MM.1S (cell line): ENCODE data around the gene TMPRSS9.

ENCODE experiments used
- DNase-seq: peaks from one replicate; pipeline ENCODE4 v3.0.0-alpha.2; 2015
- H2AFZ ChIP-seq: fragments of 300-600 bp; sonication (generic); 2 replicates; pipeline ENCODE4 v1.6.0; 2016; ENCODE audit warnings: antibody characterized with exemption, low read length
- H3F3A ChIP-seq: fragments of 300-600 bp; sonication (generic); 2 replicates; pipeline ENCODE4 v1.6.1; 2016; ENCODE audit warnings: mild to moderate bottlenecking, antibody characterized with exemption, low read length, moderate library complexity, mixed read lengths; ENCODE audit not compliant: insufficient read depth
- H3K27ac ChIP-seq: fragments of 300-600 bp; sonication (generic); 2 replicates; pipeline ENCODE4 v1.5.1; 2016; ENCODE audit warnings: mild to moderate bottlenecking, low read length
- H3K27me3 ChIP-seq: fragments of 300-600 bp; sonication (generic); replicated peaks from 2 replicates; pipeline ENCODE4 v1.6.0; 2016; ENCODE audit warnings: low read length; ENCODE audit not compliant: insufficient read depth
- H3K36me3 ChIP-seq: fragments of 300-600 bp; sonication (generic); replicated peaks from 2 replicates; pipeline ENCODE4 v1.6.1; 2016; ENCODE audit warnings: mild to moderate bottlenecking, low read length, mixed read lengths; ENCODE audit not compliant: insufficient read depth
- H3K4me1 ChIP-seq: fragments of 300-600 bp; sonication (generic); 2 replicates; pipeline ENCODE4 v1.6.1; 2016; ENCODE audit warnings: low read length, mixed read lengths
- H3K4me2 ChIP-seq: fragments of 300-600 bp; sonication (generic); 2 replicates; pipeline ENCODE4 v1.6.0; 2016; ENCODE audit warnings: low read depth, low read length
- H3K4me3 ChIP-seq: fragments of 300-600 bp; sonication (generic); 2 replicates; pipeline ENCODE4 v1.5.1; 2016; ENCODE audit warnings: low read length, mixed read lengths
- H3K79me2 ChIP-seq: fragments of 300-600 bp; sonication (generic); 2 replicates; pipeline ENCODE4 v1.6.1; 2016; ENCODE audit warnings: mixed run types, low read length, mixed read lengths
- H3K9ac ChIP-seq: fragments of 300-600 bp; sonication (generic); 2 replicates; pipeline ENCODE4 v1.6.1; 2016; ENCODE audit warnings: low read length, mixed read lengths
- H3K9me2 ChIP-seq: fragments of 300-600 bp; sonication (generic); replicated peaks from 2 replicates; pipeline ENCODE4 v1.6.1; 2016; ENCODE audit warnings: mild to moderate bottlenecking, low read length, mixed read lengths; ENCODE audit not compliant: insufficient read depth
- H3K9me3 ChIP-seq: fragments of 300-600 bp; sonication (generic); replicated peaks from 2 replicates; pipeline ENCODE4 v1.6.1; 2016; ENCODE audit warnings: mild to moderate bottlenecking, low read length, mixed read lengths; ENCODE audit not compliant: insufficient read depth
- H4K20me1 ChIP-seq: fragments of 300-600 bp; sonication (generic); 2 replicates; pipeline ENCODE4 v1.6.1; 2016; ENCODE audit warnings: mild to moderate bottlenecking, low read length, moderate library complexity, mixed read lengths; ENCODE audit not compliant: insufficient read depth
- EZH2 ChIP-seq: fragments of 300-600 bp; sonication (generic); optimal IDR thresholded peaks from 2 replicates; pipeline ENCODE3; 2017; ENCODE audit warnings: low read depth, mild to moderate bottlenecking, antibody characterized with exemption, low read length, mixed read lengths
- EZH2phosphoT487 ChIP-seq: fragments of 300-600 bp; sonication (generic); IDR thresholded peaks from 2 replicates; pipeline ENCODE4 v1.6.1; 2018; ENCODE audit warnings: antibody characterized with exemption, low read length
- TF ChIP-seq, protein P1 (sequence below): fragments of 300-600 bp; sonication (generic); IDR thresholded peaks from 2 replicates; pipeline ENCODE4 v1.5.1; 2016; ENCODE audit warnings: antibody characterized with exemption, low read length, mixed read lengths

TMPRSS9 gene

DNA sequence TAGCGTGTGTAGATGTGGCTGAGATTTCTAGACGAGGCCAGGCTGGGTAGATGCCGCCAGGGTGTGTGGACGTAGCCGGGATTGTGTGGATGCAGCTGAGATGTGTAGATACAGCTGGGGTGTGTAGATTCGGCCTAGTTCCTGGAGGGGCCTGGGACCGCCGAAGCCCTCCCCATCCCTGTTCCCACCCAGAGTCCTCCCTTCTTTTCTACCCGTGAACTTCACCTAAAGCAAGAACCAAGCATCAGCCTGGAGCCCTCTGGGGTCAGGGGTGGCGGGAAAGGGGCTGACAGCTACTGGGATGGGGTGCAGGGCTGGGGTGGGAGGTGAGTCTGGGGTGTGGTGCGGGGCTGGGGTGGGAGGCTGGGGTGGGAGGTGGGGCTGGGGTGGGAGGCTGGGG, 768 bp downstream of the TMPRSS9 start:
- Histone ChIP-seq H3K4me3 (no peak overlapping the region), H3F3A (no peaks in the 10 kb centered on the region), H3K9me3 (no peaks in the 10 kb centered on the region), H3K4me1 (no peaks in the 10 kb centered on the region), H3K27ac (no peak overlapping the region), H3K79me2 (no peaks in the 10 kb centered on the region), H3K9ac (no peak overlapping the region), H3K27me3 (peaks cover 51% of the 10 kb centered on the region), H3K4me2 (no peak overlapping the region), H3K36me3 (no peaks in the 10 kb centered on the region), H4K20me1 (no peaks in the 10 kb centered on the region), H3K9me2 (no peaks in the 10 kb centered on the region), H2AFZ (no peak overlapping the region)
- TF ChIP-seq EZH2, result no peak
- no peak for TF ChIP-seq EZH2phosphoT487
- TF ChIP-seq, protein P1, sequence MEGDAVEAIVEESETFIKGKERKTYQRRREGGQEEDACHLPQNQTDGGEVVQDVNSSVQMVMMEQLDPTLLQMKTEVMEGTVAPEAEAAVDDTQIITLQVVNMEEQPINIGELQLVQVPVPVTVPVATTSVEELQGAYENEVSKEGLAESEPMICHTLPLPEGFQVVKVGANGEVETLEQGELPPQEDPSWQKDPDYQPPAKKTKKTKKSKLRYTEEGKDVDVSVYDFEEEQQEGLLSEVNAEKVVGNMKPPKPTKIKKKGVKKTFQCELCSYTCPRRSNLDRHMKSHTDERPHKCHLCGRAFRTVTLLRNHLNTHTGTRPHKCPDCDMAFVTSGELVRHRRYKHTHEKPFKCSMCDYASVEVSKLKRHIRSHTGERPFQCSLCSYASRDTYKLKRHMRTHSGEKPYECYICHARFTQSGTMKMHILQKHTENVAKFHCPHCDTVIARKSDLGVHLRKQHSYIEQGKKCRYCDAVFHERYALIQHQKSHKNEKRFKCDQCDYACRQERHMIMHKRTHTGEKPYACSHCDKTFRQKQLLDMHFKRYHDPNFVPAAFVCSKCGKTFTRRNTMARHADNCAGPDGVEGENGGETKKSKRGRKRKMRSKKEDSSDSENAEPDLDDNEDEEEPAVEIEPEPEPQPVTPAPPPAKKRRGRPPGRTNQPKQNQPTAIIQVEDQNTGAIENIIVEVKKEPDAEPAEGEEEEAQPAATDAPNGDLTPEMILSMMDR, result no peak
- DNase-seq, result no peak

DNA sequence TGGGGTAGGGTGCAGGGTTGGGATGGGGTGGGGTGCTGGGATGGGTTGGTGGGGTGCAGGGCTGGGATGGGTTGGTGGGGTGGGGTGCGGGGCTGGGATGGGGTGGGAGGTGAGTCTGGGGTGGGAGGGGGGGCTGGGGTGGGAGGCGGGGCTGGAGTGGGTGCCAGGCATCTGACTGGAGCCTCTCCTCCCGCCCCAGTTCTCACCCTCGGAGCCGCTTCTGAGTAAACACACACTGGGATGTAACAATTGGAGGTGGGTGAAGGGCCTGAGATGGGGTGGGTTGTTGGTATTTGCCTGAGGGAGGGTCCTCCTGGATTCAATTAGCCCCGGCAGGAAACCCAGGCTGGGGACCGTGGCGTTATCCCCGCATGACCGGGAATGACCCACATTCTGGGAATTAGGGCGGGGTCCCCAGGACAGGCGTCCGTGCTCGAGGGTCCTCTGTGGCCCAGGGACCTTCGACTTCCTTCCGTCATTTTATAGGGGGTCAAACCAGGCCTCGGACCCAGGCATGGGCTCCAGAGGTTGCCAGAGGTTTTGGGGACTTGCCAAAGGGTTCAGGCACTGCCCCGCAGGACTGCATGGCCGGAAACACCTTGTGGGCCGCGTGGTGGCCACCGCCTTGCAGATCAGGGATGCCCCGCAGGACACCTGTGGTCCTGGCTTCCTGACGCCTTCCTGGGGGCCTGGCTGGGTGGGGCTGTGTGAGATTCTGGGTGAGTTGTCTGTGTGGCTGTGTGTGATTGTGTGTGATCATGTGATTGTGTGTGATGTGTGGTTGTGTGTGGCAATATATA, 1.4 kb downstream of the TMPRSS9 start:
- no peak overlapping the region for H3K4me2 ChIP-seq
- no peak overlapping the region for H3K4me3 ChIP-seq
- H3F3A ChIP-seq, result no peaks in the 10 kb centered on the region
- no peaks in the 10 kb centered on the region for H3K4me1 ChIP-seq
- TF ChIP-seq, protein P1, result no peak
- TF ChIP-seq EZH2 (no peak), EZH2phosphoT487 (no peak)
- no peaks in the 10 kb centered on the region for H4K20me1 ChIP-seq
- H2AFZ ChIP-seq, result no peak overlapping the region
- no peak overlapping the region for H3K27ac ChIP-seq
- H3K79me2 ChIP-seq, result no peaks in the 10 kb centered on the region
- DNase-seq, result no peak
- H3K9me3 ChIP-seq, result no peaks in the 10 kb centered on the region
- no peaks in the 10 kb centered on the region for H3K36me3 ChIP-seq
- no peaks in the 10 kb centered on the region for H3K9me2 ChIP-seq
- no peak overlapping the region for H3K9ac ChIP-seq
- H3K27me3 ChIP-seq, result peaks cover 57% of the 10 kb centered on the region

DNA sequence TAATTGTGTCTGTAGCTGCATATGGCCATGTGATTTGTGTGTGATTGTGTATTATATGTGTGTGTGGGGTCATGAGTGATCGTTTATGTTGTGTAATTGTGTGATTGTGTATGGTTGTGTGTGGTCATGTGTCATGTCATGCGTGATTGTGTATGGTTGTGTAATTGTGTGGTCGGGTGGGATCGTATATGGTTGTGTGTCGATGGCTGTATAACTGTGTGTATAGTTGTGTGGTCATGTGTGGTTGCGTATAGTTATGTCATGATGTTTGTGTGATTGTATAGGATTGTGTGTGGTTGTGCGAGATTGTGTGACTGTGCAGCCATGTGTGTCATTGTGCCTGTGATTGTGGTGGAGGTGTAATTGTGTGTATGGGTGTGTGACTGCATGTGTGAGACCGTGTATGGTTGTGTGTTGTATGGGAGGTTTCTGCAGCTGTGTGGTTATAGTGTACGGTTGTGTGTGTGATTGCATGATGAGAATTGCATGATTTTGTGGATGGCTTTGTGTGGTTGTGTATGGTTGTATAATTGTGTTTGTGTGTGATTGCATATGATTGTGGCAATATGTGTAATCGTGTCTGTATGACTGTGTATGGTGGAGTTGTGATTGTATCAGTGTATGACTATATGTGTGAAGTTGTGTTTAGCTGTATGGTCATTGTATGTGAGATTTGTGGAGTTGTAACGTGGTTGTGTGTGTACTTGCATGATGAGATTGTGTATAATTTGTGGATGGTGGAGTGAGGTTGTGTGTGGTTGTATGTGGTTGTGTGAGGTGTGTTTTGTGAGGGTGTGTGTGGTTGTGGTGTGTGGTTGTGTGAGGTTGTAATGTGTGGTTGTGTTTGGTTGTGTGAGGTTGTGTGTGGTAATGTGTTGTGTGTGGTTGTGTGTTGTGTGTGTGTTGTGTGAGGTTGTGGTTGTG, 2.2 kb downstream of the TMPRSS9 start:
- Histone ChIP-seq H3K27ac (no peak overlapping the region), H3K9ac (no peak overlapping the region), H3K4me2 (no peak overlapping the region), H3K27me3 (peaks cover 61% of the 10 kb centered on the region), H3K4me3 (no peak overlapping the region), H3K4me1 (no peaks in the 10 kb centered on the region), H3K9me3 (no peaks in the 10 kb centered on the region), H2AFZ (no peak overlapping the region), H3K9me2 (no peaks in the 10 kb centered on the region), H3F3A (no peaks in the 10 kb centered on the region), H4K20me1 (no peaks in the 10 kb centered on the region), H3K79me2 (no peaks in the 10 kb centered on the region), H3K36me3 (no peaks in the 10 kb centered on the region)
- TF ChIP-seq, protein P1, result no peak
- no peak for TF ChIP-seq EZH2phosphoT487
- TF ChIP-seq EZH2, result no peak
- no peak for DNase-seq
